GM18511 (cell line): ENCODE measurements around the gene SLC38A5.
A peak's percentile ranks its signal among the peaks of the same experiment; 100 is the strongest.

Experiments
- ATAC-seq: cut with Tn5 transposase; IDR thresholded peaks from one replicate; pipeline ENCODE4 v1.9.1; 2021; ENCODE audit warnings: mild to moderate bottlenecking, moderate library complexity; ENCODE audit not compliant: unreplicated experiment

The SLC38A5 gene

GRCh38 chrX:48492293-48492910 is 22.3 kb upstream of the SLC38A5 start:
- no peak for ATAC-seq

- ATAC-seq = no peak
These were observed 21.7 kb upstream of the SLC38A5 start for GRCh38 chrX:48491809-48492208.

GRCh38 chrX:48490661-48491060 is 20.6 kb upstream of the SLC38A5 start:
- ATAC-seq = no peak

- no peak for ATAC-seq
These were observed 19.8 kb upstream of the SLC38A5 start for GRCh38 chrX:48489892-48490291.

GRCh38 chrX:48489296-48489695 is 19.2 kb upstream of the SLC38A5 start:
- no peak for ATAC-seq

- no peak for ATAC-seq
These were observed 18.0 kb upstream of the SLC38A5 start for GRCh38 chrX:48488034-48488433.

GRCh38 chrX:48487362-48487798 is 17.3 kb upstream of the SLC38A5 start:
- no peak for ATAC-seq

DNA sequence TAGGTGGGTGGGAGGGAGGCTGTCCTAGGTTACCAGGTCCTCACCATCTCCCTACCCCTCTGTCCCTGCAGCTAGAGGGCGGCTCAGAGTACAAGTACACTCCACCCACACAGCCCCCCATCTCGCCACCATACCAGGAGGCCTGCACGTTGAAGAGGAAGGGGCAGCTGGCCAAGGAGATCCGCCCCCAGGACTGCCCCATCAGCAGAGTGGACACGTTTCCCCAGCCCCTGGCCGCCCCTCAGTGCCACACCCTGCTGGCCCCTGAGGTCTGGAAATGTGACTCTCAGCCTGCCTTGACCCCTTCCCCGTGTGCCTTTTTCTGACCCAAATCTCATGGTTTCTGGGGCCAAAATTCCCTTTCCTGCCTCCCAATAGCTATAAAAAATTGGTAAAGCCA is 12.5 kb upstream of the SLC38A5 start:
- no peak for ATAC-seq

DNA sequence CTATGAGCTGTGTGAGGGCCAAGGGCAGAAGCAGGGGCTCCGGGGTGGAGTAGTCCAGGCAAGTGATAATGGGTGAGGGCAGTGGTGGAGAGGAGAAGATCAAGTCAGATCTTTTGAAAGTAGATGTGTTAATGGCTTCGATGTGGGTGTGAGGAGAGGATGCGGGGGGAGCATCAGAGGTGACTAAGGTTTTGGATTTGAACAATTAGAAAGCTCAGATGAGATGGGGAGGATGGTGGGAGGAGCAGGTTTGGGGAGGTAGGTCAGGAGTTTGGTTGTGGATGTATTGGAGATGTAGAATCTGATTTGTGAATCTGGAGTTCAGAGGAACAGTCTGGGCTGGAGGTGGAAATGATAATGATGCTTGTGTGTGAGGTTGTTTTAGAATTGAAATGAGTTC is 10.5 kb upstream of the SLC38A5 start:
- ATAC-seq = no peak

- no peak for ATAC-seq
These were observed 10.1 kb upstream of the SLC38A5 start for GRCh38 chrX:48480142-48480541.

GRCh38 chrX:48478806-48479205 is 8.7 kb upstream of the SLC38A5 start:
- no peak for ATAC-seq

GRCh38 chrX:48477960-48478755 is 8.1 kb upstream of the SLC38A5 start:
- no peak for ATAC-seq

- no peak for ATAC-seq
These were observed 6.9 kb upstream of the SLC38A5 start for GRCh38 chrX:48476919-48477318.

DNA sequence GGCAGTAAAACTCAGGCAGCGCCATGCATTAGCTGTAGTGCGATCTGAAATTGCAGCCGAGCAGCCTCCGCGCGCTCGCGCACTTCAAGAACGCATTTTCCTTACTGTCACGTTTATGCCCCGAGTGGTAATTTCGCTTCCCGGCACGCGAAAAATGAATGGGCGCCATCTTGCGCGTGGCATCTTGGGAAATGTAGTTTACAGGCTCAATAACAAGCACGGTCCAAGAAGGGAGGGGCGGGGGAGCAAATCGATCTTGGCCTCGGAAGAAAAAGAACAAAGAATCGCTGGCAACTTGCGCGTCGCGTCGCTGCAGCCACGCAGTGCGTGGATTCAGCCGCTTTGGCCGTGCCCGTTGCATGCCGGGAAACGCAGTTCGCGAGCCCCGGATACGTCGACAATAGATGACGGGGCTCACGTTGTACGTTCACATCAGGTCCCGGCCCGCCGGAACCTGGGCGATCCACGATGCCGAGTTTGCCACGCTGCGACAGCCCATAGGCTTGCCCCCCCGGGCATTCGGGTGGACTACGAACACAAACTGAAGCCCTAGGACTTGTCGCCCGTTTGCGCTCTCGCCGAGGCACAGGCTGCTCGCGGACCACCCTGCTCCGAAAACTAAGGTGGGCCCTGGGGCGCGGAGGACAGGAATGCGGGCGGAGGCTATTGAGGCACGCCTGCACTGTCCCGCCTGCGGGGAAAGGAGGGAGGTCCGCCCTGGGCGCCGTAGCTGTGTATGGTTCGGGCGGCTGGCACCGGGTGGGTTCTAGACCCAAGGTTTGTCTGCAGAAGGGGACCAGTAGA is 5.9 kb upstream of the SLC38A5 start, which contains the start of gene FTSJ1:
Gene FTSJ1, plus strand, starts transcription at position 426 of the 804 bp plus-strand sequence. CDS start 1,849 bp downstream, outside the sequence.
- ATAC-seq = peak; percentile 91

DNA sequence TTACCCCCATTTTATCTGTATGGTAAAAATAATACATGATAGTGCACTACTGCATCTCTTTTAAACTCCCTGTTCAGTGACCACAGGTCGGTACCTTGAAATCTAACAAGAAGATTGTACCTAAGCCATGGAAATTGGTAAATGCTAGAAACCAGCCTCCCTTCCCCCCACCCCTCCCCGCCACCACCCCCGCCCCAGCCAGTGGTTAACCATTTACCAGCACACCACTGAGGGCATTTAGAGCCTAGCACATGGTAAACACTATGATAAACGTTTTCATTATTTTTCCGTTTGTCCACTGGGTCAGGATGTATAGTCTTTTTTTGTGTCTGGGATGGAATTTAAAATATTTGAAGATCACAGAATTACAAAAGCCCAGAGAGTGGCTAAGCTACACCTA is 5.2 kb upstream of the SLC38A5 start:
- peak; percentile 24 for ATAC-seq

DNA sequence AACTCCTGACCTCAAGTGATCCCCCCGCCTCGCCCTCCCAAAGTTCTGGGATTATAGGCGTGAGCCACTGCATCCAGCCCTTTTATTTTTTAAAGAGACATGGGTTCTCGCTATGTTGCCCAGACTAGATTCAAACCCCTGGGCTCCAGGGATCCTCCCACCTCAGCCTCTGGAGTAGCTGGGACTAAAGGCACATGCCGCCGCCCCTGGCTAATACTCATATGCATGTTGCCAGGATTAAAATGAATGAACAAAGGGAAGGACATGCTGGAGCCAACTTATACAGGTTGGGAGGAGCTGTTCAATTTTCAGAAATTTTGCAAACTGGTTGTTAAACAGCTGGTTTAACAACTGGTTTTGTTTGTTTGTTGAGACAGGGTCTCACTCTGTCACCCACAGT is 4.5 kb upstream of the SLC38A5 start:
- ATAC-seq = no peak

DNA sequence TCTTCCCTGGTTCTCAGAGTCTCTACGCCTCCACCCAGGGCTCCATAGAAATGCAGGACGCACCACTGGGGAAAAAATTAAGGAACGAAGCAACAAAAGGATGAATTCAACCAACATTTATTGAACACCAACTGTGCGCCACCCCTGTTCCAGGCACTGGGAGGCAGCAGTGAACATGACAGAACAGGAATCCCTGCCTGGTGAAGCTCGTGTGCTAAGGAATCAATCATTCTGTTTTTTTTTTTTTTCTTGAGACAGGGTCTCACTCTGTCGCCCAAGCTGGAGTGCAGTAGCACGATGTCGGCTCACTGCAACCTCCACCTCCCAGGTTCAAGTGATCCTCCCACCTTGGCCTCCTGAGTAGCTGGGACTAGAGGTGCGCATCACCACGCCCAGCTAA is 4.1 kb upstream of the SLC38A5 start:
- ATAC-seq = no peak

- no peak for ATAC-seq
These were observed 3.6 kb upstream of the SLC38A5 start for GRCh38 chrX:48473704-48473990.

GRCh38 chrX:48472851-48473703 is 3.0 kb upstream of the SLC38A5 start:
- ATAC-seq = no peak

DNA sequence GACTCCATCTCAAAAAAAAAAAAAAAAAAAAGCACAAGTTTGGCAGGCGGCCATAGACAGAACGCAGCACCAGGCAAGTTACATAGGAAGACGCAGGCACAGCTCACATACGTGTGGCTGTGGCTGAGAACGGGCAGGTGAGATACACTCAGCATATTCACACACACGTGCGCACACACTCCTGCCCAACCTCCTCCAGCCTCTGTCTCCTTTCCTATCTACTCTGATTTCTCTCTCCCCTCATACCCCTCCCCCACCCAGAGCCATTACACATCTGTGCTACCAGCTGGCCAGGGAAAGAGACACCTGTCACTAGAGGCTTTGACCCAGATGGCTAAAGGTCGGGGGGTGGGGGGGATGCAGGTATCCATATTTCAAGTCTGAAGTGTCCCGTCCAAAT is 2.2 kb upstream of the SLC38A5 start:
- no peak for ATAC-seq

GRCh38 chrX:48471504-48471903 is 1.4 kb upstream of the SLC38A5 start:
- no peak for ATAC-seq
